Activated CD8-positive, alpha-beta memory T cell treated with anti-CD3 and anti-CD28 coated beads, Interleukin-2, amount 50 U/mL, for 4 hours (primary cell): Measurements from ENCODE around the gene KPNA6.
"Not testable (repeated sequence)": the region's sequence is repeated elsewhere in the genome, so short reads cannot be mapped to it uniquely, and the experiment has no call there.

Source experiments
- DNase-seq: peaks from one replicate; pipeline ENCODE4 v3.0.0-alpha.2; 2020

The KPNA6 gene

GRCh38 chr1:32100807-32101708 lies 6.8 kb upstream of the KPNA6 start:
- no peak for DNase-seq

GRCh38 chr1:32104127-32104526 lies 3.7 kb upstream of the KPNA6 start:
- DNase-seq: no peak

GRCh38 chr1:32105338-32105737 lies 2.5 kb upstream of the KPNA6 start:
- no peak for DNase-seq

- DNase-seq: no peak
These were observed 1.1 kb upstream of the KPNA6 start for GRCh38 chr1:32106663-32107275.

GRCh38 chr1:32111040-32111623 lies 3.3 kb downstream of the KPNA6 start:
- DNase-seq: no peak

GRCh38 chr1:32111789-32112188 lies 3.9 kb downstream of the KPNA6 start:
- DNase-seq: no peak

- no peak for DNase-seq
These were observed 5.0 kb downstream of the KPNA6 start for GRCh38 chr1:32112806-32113375.

- DNase-seq: not testable (repeated sequence)
These were observed 5.6 kb downstream of the KPNA6 start for GRCh38 chr1:32113436-32113835.

GRCh38 chr1:32114420-32114819 lies 6.6 kb downstream of the KPNA6 start:
- no peak for DNase-seq

GRCh38 chr1:32115496-32115895 lies 7.6 kb downstream of the KPNA6 start:
- DNase-seq: no peak

- DNase-seq: no peak
These were observed 8.7 kb downstream of the KPNA6 start for GRCh38 chr1:32116531-32116930.

- no peak for DNase-seq
These were observed 14.3 kb downstream of the KPNA6 start for GRCh38 chr1:32122151-32122550.

- not testable (repeated sequence) for DNase-seq
These were observed 15.5 kb downstream of the KPNA6 start for GRCh38 chr1:32123361-32123760.

GRCh38 chr1:32125313-32125712 lies 17.5 kb downstream of the KPNA6 start:
- no peak for DNase-seq

GRCh38 chr1:32126770-32127169 lies 18.9 kb downstream of the KPNA6 start:
- no peak for DNase-seq

- no peak for DNase-seq
These were observed 19.7 kb downstream of the KPNA6 start for GRCh38 chr1:32127409-32128198.

GRCh38 chr1:32128479-32128878 lies 20.6 kb downstream of the KPNA6 start:
- no peak for DNase-seq

- no peak for DNase-seq
These were observed 21.1 kb downstream of the KPNA6 start for GRCh38 chr1:32128964-32129363.

GRCh38 chr1:32133950-32134280 lies 26.1 kb downstream of the KPNA6 start:
- DNase-seq: not testable (repeated sequence)

- DNase-seq: no peak
These were observed 29.3 kb downstream of the KPNA6 start for GRCh38 chr1:32137111-32137510.

GRCh38 chr1:32138965-32139364 lies 31.1 kb downstream of the KPNA6 start:
- DNase-seq: no peak

- DNase-seq: no peak
These were observed 34.8 kb downstream of the KPNA6 start for GRCh38 chr1:32142446-32143301.
